GM21423 (cell line): Measurements from ENCODE around the gene MAPK7.
A peak's percentile ranks its signal among the peaks of the same experiment; 100 is the strongest.

Experiments
- ATAC-seq: cut with Tn5 transposase; IDR thresholded peaks from one replicate; pipeline ENCODE4 v1.9.1; 2021; ENCODE audit warnings: mild to moderate bottlenecking, moderate library complexity; ENCODE audit not compliant: unreplicated experiment

Gene MAPK7

GRCh38 chr17:19377602-19378415 is 489 bp upstream of the MAPK7 start:
- ATAC-seq: peak; percentile 92

- ATAC-seq: no peak
Observed at GRCh38 chr17:19379361-19380065, 1.2 kb downstream of the MAPK7 start.

- ATAC-seq: no peak
Observed at GRCh38 chr17:19380481-19381301, 2.4 kb downstream of the MAPK7 start.

GRCh38 chr17:19381361-19381740 is 3.1 kb downstream of the MAPK7 start:
- ATAC-seq: no peak

GRCh38 chr17:19381741-19382444 is 3.6 kb downstream of the MAPK7 start:
- ATAC-seq: no peak

GRCh38 chr17:19382531-19383444 is 4.5 kb downstream of the MAPK7 start:
- ATAC-seq: no peak

GRCh38 chr17:19383681-19384470 is 5.6 kb downstream of the MAPK7 start:
- ATAC-seq: no peak

- no peak for ATAC-seq
Observed at GRCh38 chr17:19384723-19385391, 6.6 kb downstream of the MAPK7 start.

GRCh38 chr17:19385521-19385983 is 7.3 kb downstream of the MAPK7 start:
- no peak for ATAC-seq

- ATAC-seq: no peak
Observed at GRCh38 chr17:19386051-19386929, 8.0 kb downstream of the MAPK7 start.

GRCh38 chr17:19386974-19387920 is 8.9 kb downstream of the MAPK7 start, which contains the start of gene MFAP4:
Gene MFAP4, minus strand, starts transcription at chr17:19387190. Its CDS starts 35 bp downstream, at chr17:19387155.
- no peak for ATAC-seq

- ATAC-seq: no peak
Observed at GRCh38 chr17:19387921-19388521, 9.7 kb downstream of the MAPK7 start.

GRCh38 chr17:19388791-19389785 is 10.8 kb downstream of the MAPK7 start:
- ATAC-seq: no peak

- ATAC-seq: no peak
Observed at GRCh38 chr17:19390951-19391350, 12.7 kb downstream of the MAPK7 start.

- ATAC-seq: no peak
Observed at GRCh38 chr17:19391432-19391831, 13.1 kb downstream of the MAPK7 start.
